Fibroblast of skin of abdomen (primary cell): Measurements from ENCODE around the gene ATRNL1.
"Not testable (repeated sequence)": the region's sequence is repeated elsewhere in the genome, so short reads cannot be mapped to it uniquely, and the experiment has no call there.

Source experiments
- DNase-seq: peaks from one replicate; pipeline ENCODE4 v3.0.0-alpha.2; 2013

ATRNL1 gene

GRCh38 chr10:115772606-115773005 is 679.4 kb downstream of the ATRNL1 start:
- DNase-seq: peak; percentile 92

- no peak for DNase-seq
These were observed 680.7 kb downstream of the ATRNL1 start for GRCh38 chr10:115773832-115774231.

GRCh38 chr10:115774721-115775120 is 681.6 kb downstream of the ATRNL1 start:
- DNase-seq: peak; percentile 34

- DNase-seq: no peak
These were observed 684.5 kb downstream of the ATRNL1 start for GRCh38 chr10:115777646-115778045.

GRCh38 chr10:115790220-115790619 is 697.1 kb downstream of the ATRNL1 start:
- no peak for DNase-seq

GRCh38 chr10:115795964-115796363 is 702.8 kb downstream of the ATRNL1 start:
- DNase-seq: no peak

GRCh38 chr10:115801457-115801856 is 708.3 kb downstream of the ATRNL1 start:
- no peak for DNase-seq

GRCh38 chr10:115801992-115802391 is 708.8 kb downstream of the ATRNL1 start:
- no peak for DNase-seq

GRCh38 chr10:115802911-115803310 is 709.7 kb downstream of the ATRNL1 start:
- no peak for DNase-seq

- no peak for DNase-seq
These were observed 721.4 kb downstream of the ATRNL1 start for GRCh38 chr10:115814542-115814941.

GRCh38 chr10:115818012-115818411 is 724.8 kb downstream of the ATRNL1 start:
- peak; percentile 21 for DNase-seq

- no peak for DNase-seq
These were observed 733.2 kb downstream of the ATRNL1 start for GRCh38 chr10:115826396-115826795.

- peak; percentile 84 for DNase-seq
These were observed 734.3 kb downstream of the ATRNL1 start for GRCh38 chr10:115827231-115828009.

GRCh38 chr10:115828182-115828581 is 735.0 kb downstream of the ATRNL1 start:
- DNase-seq: not testable (repeated sequence)

- DNase-seq: peak; percentile 68
These were observed 736.5 kb downstream of the ATRNL1 start for GRCh38 chr10:115829521-115830205.

GRCh38 chr10:115830265-115830970 is 737.3 kb downstream of the ATRNL1 start:
- DNase-seq: peak; percentile 64

- DNase-seq: peak; percentile 19
These were observed 737.9 kb downstream of the ATRNL1 start for GRCh38 chr10:115831016-115831415.

GRCh38 chr10:115833119-115833518 is 740.0 kb downstream of the ATRNL1 start:
- DNase-seq: no peak

- peak; percentile 51 for DNase-seq
These were observed 751.4 kb downstream of the ATRNL1 start for GRCh38 chr10:115844591-115844990.

- DNase-seq: no peak
These were observed 752.8 kb downstream of the ATRNL1 start for GRCh38 chr10:115845921-115846320.

- DNase-seq: no peak
These were observed 753.4 kb downstream of the ATRNL1 start for GRCh38 chr10:115846528-115846927.

GRCh38 chr10:115849197-115849596 is 756.0 kb downstream of the ATRNL1 start:
- DNase-seq: no peak

GRCh38 chr10:115850666-115851065 is 757.5 kb downstream of the ATRNL1 start:
- no peak for DNase-seq
